Measurements from ENCODE around the gene DUSP5.

- no peak for TF ChIP-seq CTCF (IDR thresholded peaks at IDR 0.05)
- no peak for TF ChIP-seq POLR2A (IDR thresholded peaks at IDR 0.05)
Observed at GRCh38 chr10:110553905-110554304, 56.2 kb downstream of the DUSP5 start.

Measured in transverse colon (tissue), 3 donors.